Loucy (cell line): ENCODE results near the gene FRZB.

Source experiments
- H2AFZ ChIP-seq: fragments of 200-600 bp; sonication (generic); 2 replicates; pipeline ENCODE4 v1.6.0; 2016; ENCODE audit warnings: antibody characterized with exemption, mild to moderate bottlenecking, low read length, moderate library complexity
- H3F3A ChIP-seq: fragments of 200-600 bp; 2 replicates; pipeline ENCODE4 v1.6.0; 2016; ENCODE audit warnings: antibody characterized with exemption, low read depth, mild to moderate bottlenecking
- H3K27me3 ChIP-seq: fragments of 200-600 bp; sonication (generic); 2 replicates; pipeline ENCODE4 v1.6.1; 2014; ENCODE audit warnings: low read length, mild to moderate bottlenecking; ENCODE audit not compliant: insufficient read depth, poor library complexity, severe bottlenecking
- H3K36me3 ChIP-seq: fragments of 200-600 bp; sonication (generic); 2 replicates; pipeline ENCODE4 v1.6.1; 2016; ENCODE audit warnings: low read length; ENCODE audit not compliant: insufficient read depth
- H3K4me1 ChIP-seq: fragments of 200-600 bp; sonication (generic); 2 replicates; pipeline ENCODE4 v1.5.1; 2014; ENCODE audit warnings: low read length, mild to moderate bottlenecking; ENCODE audit not compliant: insufficient read depth, poor library complexity, severe bottlenecking
- H3K4me2 ChIP-seq: fragments of 200-600 bp; sonication (generic); 2 replicates; pipeline ENCODE4 v1.6.0; 2014; ENCODE audit warnings: antibody characterized with exemption, low read length, low read depth, mild to moderate bottlenecking; ENCODE audit not compliant: poor library complexity, severe bottlenecking
- H3K4me3 ChIP-seq: fragments of 200-600 bp; sonication (generic); 2 replicates; pipeline ENCODE4 v1.5.1; 2014; ENCODE audit warnings: low read length, mild to moderate bottlenecking, mixed read lengths; ENCODE audit not compliant: poor library complexity, severe bottlenecking
- H3K79me2 ChIP-seq: fragments of 200-600 bp; sonication (generic); 2 replicates; pipeline ENCODE4 v1.6.1; 2014; ENCODE audit warnings: low read length; ENCODE audit not compliant: insufficient read depth
- H3K9ac ChIP-seq: fragments of 200-600 bp; sonication (generic); 2 replicates; pipeline ENCODE4 v1.6.0; 2014; ENCODE audit warnings: mild to moderate bottlenecking, low read depth, low read length, moderate library complexity; ENCODE audit not compliant: poor library complexity, severe bottlenecking
- H3K9me2 ChIP-seq: fragments of 200-600 bp; sonication (generic); replicated peaks from 2 replicates; pipeline ENCODE4 v1.6.1; 2016; ENCODE audit warnings: low read depth, low read length, mixed read lengths
- H3K9me3 ChIP-seq: fragments of 200-600 bp; sonication (generic); 2 replicates; pipeline ENCODE4 v1.6.1; 2014; ENCODE audit warnings: mild to moderate bottlenecking, antibody characterized with exemption, low read length, low read depth; ENCODE audit not compliant: insufficient read depth
- H4K20me1 ChIP-seq: fragments of 200-600 bp; sonication (generic); 2 replicates; pipeline ENCODE4 v1.6.0; 2014; ENCODE audit warnings: antibody characterized with exemption, low read length, mild to moderate bottlenecking; ENCODE audit not compliant: insufficient read depth, poor library complexity, severe bottlenecking
- CTCF ChIP-seq: fragments of 200-600 bp; sonication (generic); conservative IDR thresholded peaks from 2 replicates; pipeline ENCODE4 v1.5.1; 2014; ENCODE audit warnings: mild to moderate bottlenecking, antibody characterized with exemption, low read length
- EZH2phosphoT487 ChIP-seq: fragments of 200-600 bp; IDR thresholded peaks from 2 replicates; pipeline ENCODE4 v1.6.1; 2018; ENCODE audit warnings: antibody characterized with exemption, mild to moderate bottlenecking, moderate library complexity, borderline replicate concordance

FRZB gene

GRCh38 chr2:182845794-182846417 lies 20.5 kb downstream of the FRZB start:
- Histone ChIP-seq H3K36me3 (no peaks in the 10 kb centered on the region), H4K20me1 (no peaks in the 10 kb centered on the region), H3K4me2 (no peak overlapping the region), H3K4me3 (no peak overlapping the region), H3K9me3 (no peaks in the 10 kb centered on the region), H3K79me2 (no peaks in the 10 kb centered on the region), H3K9ac (no peak overlapping the region), H3K27me3 (no peaks in the 10 kb centered on the region), H2AFZ (peak overlapping the region; percentile 27; the same call in 1 of the 2 replicates), H3K9me2 (no peaks in the 10 kb centered on the region), H3K4me1 (no peaks in the 10 kb centered on the region), H3F3A (no peaks in the 10 kb centered on the region)
- TF ChIP-seq EZH2phosphoT487 (no peak), CTCF (no peak)

- H3K4me2 ChIP-seq: no peak overlapping the region
- no peak overlapping the region for H2AFZ ChIP-seq
- H3K9me2 ChIP-seq: no peaks in the 10 kb centered on the region
- no peak for TF ChIP-seq EZH2phosphoT487
- TF ChIP-seq CTCF: no peak
- H4K20me1 ChIP-seq: no peaks in the 10 kb centered on the region
- H3K27me3 ChIP-seq: no peaks in the 10 kb centered on the region
- H3K4me3 ChIP-seq: no peak overlapping the region
- no peaks in the 10 kb centered on the region for H3K36me3 ChIP-seq
- H3K9me3 ChIP-seq: no peaks in the 10 kb centered on the region
- H3K79me2 ChIP-seq: no peaks in the 10 kb centered on the region
- H3K9ac ChIP-seq: no peak overlapping the region
- H3F3A ChIP-seq: no peaks in the 10 kb centered on the region
- H3K4me1 ChIP-seq: peaks cover 36% of the 10 kb centered on the region
Measured at GRCh38 chr2:182836451-182836850, 30.0 kb downstream of the FRZB start.

GRCh38 chr2:182834293-182834692 lies 32.1 kb downstream of the FRZB start:
- Histone ChIP-seq H3K9me3 (no peaks in the 10 kb centered on the region), H2AFZ (peak overlapping the region; percentile 81), H3K4me2 (peak overlapping the region; percentile 22), H3K9ac (no peak overlapping the region), H3K36me3 (no peaks in the 10 kb centered on the region), H3K79me2 (no peaks in the 10 kb centered on the region), H3K4me1 (peaks cover 40% of the 10 kb centered on the region), H4K20me1 (no peaks in the 10 kb centered on the region), H3K4me3 (no peak overlapping the region), H3K27me3 (no peaks in the 10 kb centered on the region), H3F3A (no peaks in the 10 kb centered on the region), H3K9me2 (no peaks in the 10 kb centered on the region)
- TF ChIP-seq CTCF (no peak), EZH2phosphoT487 (no peak)
